Cerebellar cortex (tissue), 1 donor: ENCODE measurements around the gene MUC4.
"Not testable (repeated sequence)": the region's sequence is repeated elsewhere in the genome, so short reads cannot be mapped to it uniquely, and the experiment has no call there.

Experiments used
- DNase-seq: peaks from one replicate; pipeline ENCODE4 v3.0.0-alpha.2; 2015; ENCODE audit warnings: low spot score

MUC4 gene

GRCh38 chr3:195744437-195744836 is 67.3 kb downstream of the MUC4 start:
- DNase-seq: no peak

GRCh38 chr3:195739561-195740111 is 72.1 kb downstream of the MUC4 start:
- DNase-seq: no peak

GRCh38 chr3:195738274-195739044 is 73.3 kb downstream of the MUC4 start:
- no peak for DNase-seq

- not testable (repeated sequence) for DNase-seq
Measured at GRCh38 chr3:195737782-195738181, 73.9 kb downstream of the MUC4 start.

GRCh38 chr3:195736866-195737490 is 74.8 kb downstream of the MUC4 start:
- DNase-seq: no peak

GRCh38 chr3:195735036-195735695 is 76.6 kb downstream of the MUC4 start:
- DNase-seq: no peak

GRCh38 chr3:195732940-195733339 is 78.8 kb downstream of the MUC4 start:
- no peak for DNase-seq

GRCh38 chr3:195731356-195731905 is 80.3 kb downstream of the MUC4 start:
- no peak for DNase-seq

- DNase-seq: no peak
Measured at GRCh38 chr3:195729476-195730251, 82.1 kb downstream of the MUC4 start.

- not testable (repeated sequence) for DNase-seq
Measured at GRCh38 chr3:195728789-195729188, 82.9 kb downstream of the MUC4 start.

GRCh38 chr3:195727606-195728195 is 84.0 kb downstream of the MUC4 start:
- DNase-seq: no peak

- not testable (repeated sequence) for DNase-seq
Measured at GRCh38 chr3:195725916-195726740, 85.6 kb downstream of the MUC4 start.

GRCh38 chr3:195724363-195724762 is 87.4 kb downstream of the MUC4 start:
- DNase-seq: not testable (repeated sequence)

GRCh38 chr3:195722996-195723345 is 88.8 kb downstream of the MUC4 start:
- not testable (repeated sequence) for DNase-seq

GRCh38 chr3:195722139-195722995 is 89.4 kb downstream of the MUC4 start:
- not testable (repeated sequence) for DNase-seq

- not testable (repeated sequence) for DNase-seq
Measured at GRCh38 chr3:195720831-195721506, 90.8 kb downstream of the MUC4 start, which contains the start of gene MUC20. MUC20 (plus strand) TSS chr3:195720978; CDS start chr3:195721008, 30 bp downstream.

- DNase-seq: not testable (repeated sequence)
Measured at GRCh38 chr3:195719514-195720254, 92.0 kb downstream of the MUC4 start.

- DNase-seq: peak; percentile 57
Measured at GRCh38 chr3:195718477-195718984, 93.2 kb downstream of the MUC4 start.
